PC-9 (cell line): Measurements from ENCODE around the gene GUK1.

ENCODE experiments used
- EZH2 ChIP-seq: fragments of 200-600 bp; sonication (generic); IDR thresholded peaks from 2 replicates; pipeline ENCODE4 v1.8.0; 2017; ENCODE audit warnings: antibody characterized with exemption, low read depth
- TF ChIP-seq, protein P1 (sequence below): fragments of 200-600 bp; sonication (generic); conservative IDR thresholded peaks from 2 replicates; pipeline ENCODE4 v1.6.1; 2017; ENCODE audit warnings: mixed run types, antibody characterized with exemption, mild to moderate bottlenecking, moderate library complexity

DNA sequence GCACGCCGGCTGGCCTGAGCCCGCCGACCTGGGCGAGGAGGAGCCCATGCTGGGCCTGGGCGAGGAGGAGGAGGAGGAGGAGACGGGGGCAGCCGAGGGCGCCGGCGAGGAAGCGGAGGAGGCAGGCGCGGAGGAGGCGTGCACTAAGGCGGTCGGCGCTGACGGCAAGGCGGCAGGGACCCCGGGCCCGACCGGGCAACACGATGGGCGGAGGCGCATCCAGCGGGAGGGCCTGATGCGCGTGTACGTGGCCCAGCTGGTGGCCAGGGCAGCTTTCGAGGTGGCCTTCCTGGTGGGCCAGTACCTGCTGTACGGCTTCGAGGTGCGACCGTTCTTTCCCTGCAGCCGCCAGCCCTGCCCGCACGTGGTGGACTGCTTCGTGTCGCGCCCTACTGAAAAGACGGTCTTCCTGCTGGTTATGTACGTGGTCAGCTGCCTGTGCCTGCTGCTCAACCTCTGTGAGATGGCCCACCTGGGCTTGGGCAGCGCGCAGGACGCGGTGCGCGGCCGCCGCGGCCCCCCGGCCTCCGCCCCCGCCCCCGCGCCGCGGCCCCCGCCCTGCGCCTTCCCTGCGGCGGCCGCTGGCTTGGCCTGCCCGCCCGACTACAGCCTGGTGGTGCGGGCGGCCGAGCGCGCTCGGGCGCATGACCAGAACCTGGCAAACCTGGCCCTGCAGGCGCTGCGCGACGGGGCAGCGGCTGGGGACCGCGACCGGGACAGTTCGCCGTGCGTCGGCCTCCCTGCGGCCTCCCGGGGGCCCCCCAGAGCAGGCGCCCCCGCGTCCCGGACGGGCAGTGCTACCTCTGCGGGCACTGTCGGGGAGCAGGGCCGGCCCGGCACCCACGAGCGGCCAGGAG, 18.3 kb downstream of the GUK1 start:
- TF ChIP-seq, protein P1, sequence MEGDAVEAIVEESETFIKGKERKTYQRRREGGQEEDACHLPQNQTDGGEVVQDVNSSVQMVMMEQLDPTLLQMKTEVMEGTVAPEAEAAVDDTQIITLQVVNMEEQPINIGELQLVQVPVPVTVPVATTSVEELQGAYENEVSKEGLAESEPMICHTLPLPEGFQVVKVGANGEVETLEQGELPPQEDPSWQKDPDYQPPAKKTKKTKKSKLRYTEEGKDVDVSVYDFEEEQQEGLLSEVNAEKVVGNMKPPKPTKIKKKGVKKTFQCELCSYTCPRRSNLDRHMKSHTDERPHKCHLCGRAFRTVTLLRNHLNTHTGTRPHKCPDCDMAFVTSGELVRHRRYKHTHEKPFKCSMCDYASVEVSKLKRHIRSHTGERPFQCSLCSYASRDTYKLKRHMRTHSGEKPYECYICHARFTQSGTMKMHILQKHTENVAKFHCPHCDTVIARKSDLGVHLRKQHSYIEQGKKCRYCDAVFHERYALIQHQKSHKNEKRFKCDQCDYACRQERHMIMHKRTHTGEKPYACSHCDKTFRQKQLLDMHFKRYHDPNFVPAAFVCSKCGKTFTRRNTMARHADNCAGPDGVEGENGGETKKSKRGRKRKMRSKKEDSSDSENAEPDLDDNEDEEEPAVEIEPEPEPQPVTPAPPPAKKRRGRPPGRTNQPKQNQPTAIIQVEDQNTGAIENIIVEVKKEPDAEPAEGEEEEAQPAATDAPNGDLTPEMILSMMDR = no peak
- TF ChIP-seq EZH2 = no peak
